Keratinocyte (primary cell): ENCODE measurements around the gene RGS6. TPM values are rescaled to one million over a fixed set of nuclear protein-coding genes. Genes with fewer than 3 reads are reported as not detected.

Experiments
- DNase-seq: peaks from one replicate; pipeline ENCODE4 v3.0.0-alpha.2; 2011; ENCODE audit warnings: low read depth, missing footprints, low spot score
- FAIRE-seq: peaks from 2 replicates; lab custom pipeline; 2011; peaks lifted over from hg19 to GRCh38; lab: Jason Lieb, UNC
- H2AFZ ChIP-seq: 2 replicates; pipeline ENCODE4 v1.6.0; 2012; ENCODE audit warnings: low read length, control low read depth, inconsistent platforms; ENCODE audit not compliant: control insufficient read depth
- H3K27ac ChIP-seq: 2 replicates; pipeline ENCODE4 v1.5.1; 2011; ENCODE audit warnings: low read length; ENCODE audit not compliant: control insufficient read depth, insufficient read depth
- H3K27me3 ChIP-seq: 3 replicates; pipeline ENCODE4 v1.6.0; 2011; ENCODE audit warnings: low read length; ENCODE audit not compliant: control insufficient read depth, insufficient read depth; ENCODE audit errors: extremely low read depth
- H3K36me3 ChIP-seq, 2 experiments: 2 replicates in 1 of 2; 3 replicates in 1 of 2; pipeline ENCODE4 v1.5.1; 2011; ENCODE audit warnings: low read length in 2 of 2, mild to moderate bottlenecking in 1 of 2; ENCODE audit not compliant: control insufficient read depth in 2 of 2, insufficient read depth in 2 of 2; ENCODE audit errors: extremely low read depth in 1 of 2
- H3K4me1 ChIP-seq: 3 replicates; pipeline ENCODE4 v1.5.1; 2011; ENCODE audit warnings: low read length; ENCODE audit not compliant: control insufficient read depth, insufficient read depth; ENCODE audit errors: extremely low read depth
- H3K4me2 ChIP-seq: 3 replicates; pipeline ENCODE4 v1.6.0; 2011; ENCODE audit warnings: low read depth, low read length; ENCODE audit not compliant: control insufficient read depth, insufficient read depth; ENCODE audit errors: extremely low read depth
- H3K4me3 ChIP-seq, 3 experiments: fragments of 200-600 bp in 1 of 3; sonication (generic) in 1 of 3; 2 replicates in 2 of 3; 3 replicates in 1 of 3; pipeline ENCODE4 v1.5.1; 2011 to 2016; ENCODE audit warnings: low read length in 3 of 3, mild to moderate bottlenecking in 3 of 3, control low read depth in 2 of 3, inconsistent platforms in 1 of 3, low read depth in 1 of 3, mixed read lengths in 1 of 3, mixed run types in 1 of 3, moderate library complexity in 1 of 3; ENCODE audit not compliant: control insufficient read depth in 2 of 3, insufficient read depth in 2 of 3; ENCODE audit errors: extremely low read depth in 1 of 3
- H3K79me2 ChIP-seq: 2 replicates; pipeline ENCODE4 v1.6.0; 2012; ENCODE audit warnings: low read length; ENCODE audit not compliant: control insufficient read depth, insufficient read depth
- H3K9ac ChIP-seq: 3 replicates; pipeline ENCODE4 v1.6.0; 2011; ENCODE audit warnings: low read length; ENCODE audit not compliant: control insufficient read depth, insufficient read depth; ENCODE audit errors: extremely low read depth
- H3K9me1 ChIP-seq: 3 replicates; pipeline ENCODE4 v1.6.0; 2011; ENCODE audit warnings: low read length; ENCODE audit not compliant: control insufficient read depth, insufficient read depth; ENCODE audit errors: extremely low read depth
- H3K9me3 ChIP-seq: 2 replicates; pipeline ENCODE4 v1.5.1; 2012; ENCODE audit warnings: low read depth, low read length; ENCODE audit not compliant: control insufficient read depth
- H4K20me1 ChIP-seq: 3 replicates; pipeline ENCODE4 v1.6.0; 2011; ENCODE audit warnings: low read length; ENCODE audit not compliant: control insufficient read depth, insufficient read depth; ENCODE audit errors: extremely low read depth
- EZH2 ChIP-seq: IDR thresholded peaks from one replicate; pipeline ENCODE4 v1.6.1; 2012; ENCODE audit warnings: inconsistent platforms, mild to moderate bottlenecking, low read length, moderate library complexity
- dilution Hi-C: fragments of 300-500 bp; cut with MboI; formaldehyde crosslinking; loops from one replicate; pipeline ENCODE4 v1.7.0; 2020; ENCODE audit warnings: low sequenced_read_pairs; ENCODE audit not compliant: extremely low pct_ligation_motif_present
- polyA plus RNA-seq, 5 experiments: library from polyadenylated mRNA; depleted of rRNA in 3 of 5; stranded (reverse) in 3 of 5; stranded (forward) in 1 of 5; unstranded in 1 of 5; fragments of >200 nt; gene quantifications; 1 replicate in 1 of 5; 2 replicates in 3 of 5; 3 replicates in 1 of 5; pipeline versions ENCODE4 v1.2.1 to v1.2.3, GENCODE V29; 2011 to 2012; ENCODE audit warnings: missing spikeins in 2 of 5, low read depth in 1 of 5, low replicate concordance in 1 of 5
- TF ChIP-seq, protein P1 (sequence below), 3 experiments: IDR thresholded peaks in 1 of 3; conservative IDR thresholded peaks in 1 of 3; optimal IDR thresholded peaks in 1 of 3; 2 replicates in 2 of 3; 3 replicates in 1 of 3; pipeline versions ENCODE3 to v1.5.1; 2011; ENCODE audit warnings: low read length in 3 of 3, mild to moderate bottlenecking in 3 of 3, moderate library complexity in 2 of 3, control low read depth in 1 of 3, inconsistent platforms in 1 of 3; ENCODE audit not compliant: insufficient read depth in 2 of 3; ENCODE audit errors: extremely low read depth in 1 of 3

Gene RGS6
- polyA plus RNA-seq, 1 donor (not counting 4 experiments of a cell fraction or from before 2014, with no cell fraction given): not detected

DNA sequence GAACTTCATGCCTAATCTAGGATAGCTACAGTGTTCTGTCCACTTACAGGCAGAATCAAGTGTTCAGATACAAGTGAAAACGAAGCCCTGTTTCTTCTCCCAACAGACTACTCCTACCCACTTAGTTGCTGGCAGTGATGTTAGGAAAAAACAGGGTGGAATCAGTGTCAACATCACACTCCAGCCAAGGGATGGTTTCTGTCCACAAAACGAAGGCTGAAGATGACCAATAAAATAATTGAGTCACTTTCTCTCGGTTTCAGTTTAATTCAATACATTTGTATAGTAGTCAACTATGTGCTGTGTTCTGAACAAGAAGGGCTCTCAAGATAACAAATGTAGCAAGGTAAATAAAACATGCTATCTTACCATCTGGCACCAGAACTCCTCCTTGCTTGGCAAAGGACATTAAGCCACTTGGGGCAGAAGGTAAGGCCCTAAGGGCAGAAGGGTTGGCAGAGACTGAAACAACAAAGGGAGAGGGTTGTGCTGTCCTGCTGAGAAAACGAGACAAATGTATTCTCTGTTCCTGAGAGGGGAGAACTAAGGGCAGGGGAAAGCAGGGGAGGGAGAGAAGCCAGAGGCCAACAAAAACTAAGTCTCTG lies 568.1 kb downstream of the RGS6 start:
- Histone ChIP-seq H3K9me3 (no peaks in the 10 kb centered on the region), H3K4me3 (no peak overlapping the region), H3K27me3 (peaks cover 9% of the 10 kb centered on the region), H3K9ac (no peak overlapping the region), H4K20me1 (no peaks in the 10 kb centered on the region), H2AFZ (no peak overlapping the region), H3K4me2 (no peak overlapping the region), H3K4me1 (peaks cover 6% of the 10 kb centered on the region), H3K9me1 (no peaks in the 10 kb centered on the region), H3K27ac (no peak overlapping the region), H3K79me2 (no peaks in the 10 kb centered on the region), H3K36me3 (no peaks in the 10 kb centered on the region)
- dilution Hi-C loops: no loop called here
- no peak for TF ChIP-seq EZH2
- FAIRE-seq (no peak), DNase-seq (no peak)

DNA sequence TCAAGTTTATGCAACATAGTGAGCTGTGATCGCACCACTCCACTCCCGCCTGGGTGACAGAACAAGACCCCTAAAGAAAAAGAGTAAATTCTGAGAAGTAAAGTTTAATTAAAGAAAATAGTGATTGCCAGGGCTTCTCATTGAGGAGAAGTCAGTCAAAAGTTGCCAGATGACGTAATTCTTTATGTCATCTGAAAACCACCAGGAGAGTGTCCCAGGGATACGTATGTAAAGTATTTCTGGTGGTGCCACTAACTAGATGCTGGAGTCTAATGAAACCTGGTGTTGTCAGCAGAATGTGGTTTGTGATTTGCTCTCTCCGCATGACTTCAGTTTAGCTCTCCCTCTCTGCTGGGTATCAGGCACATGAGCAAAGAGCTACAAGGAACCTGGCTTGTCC lies 569.2 kb downstream of the RGS6 start:
- H2AFZ ChIP-seq: no peak overlapping the region
- no peak for TF ChIP-seq EZH2
- TF ChIP-seq, protein P1, sequence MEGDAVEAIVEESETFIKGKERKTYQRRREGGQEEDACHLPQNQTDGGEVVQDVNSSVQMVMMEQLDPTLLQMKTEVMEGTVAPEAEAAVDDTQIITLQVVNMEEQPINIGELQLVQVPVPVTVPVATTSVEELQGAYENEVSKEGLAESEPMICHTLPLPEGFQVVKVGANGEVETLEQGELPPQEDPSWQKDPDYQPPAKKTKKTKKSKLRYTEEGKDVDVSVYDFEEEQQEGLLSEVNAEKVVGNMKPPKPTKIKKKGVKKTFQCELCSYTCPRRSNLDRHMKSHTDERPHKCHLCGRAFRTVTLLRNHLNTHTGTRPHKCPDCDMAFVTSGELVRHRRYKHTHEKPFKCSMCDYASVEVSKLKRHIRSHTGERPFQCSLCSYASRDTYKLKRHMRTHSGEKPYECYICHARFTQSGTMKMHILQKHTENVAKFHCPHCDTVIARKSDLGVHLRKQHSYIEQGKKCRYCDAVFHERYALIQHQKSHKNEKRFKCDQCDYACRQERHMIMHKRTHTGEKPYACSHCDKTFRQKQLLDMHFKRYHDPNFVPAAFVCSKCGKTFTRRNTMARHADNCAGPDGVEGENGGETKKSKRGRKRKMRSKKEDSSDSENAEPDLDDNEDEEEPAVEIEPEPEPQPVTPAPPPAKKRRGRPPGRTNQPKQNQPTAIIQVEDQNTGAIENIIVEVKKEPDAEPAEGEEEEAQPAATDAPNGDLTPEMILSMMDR (optimal IDR thresholded peaks at IDR 0.05 in 1 of 3, IDR thresholded peaks at IDR 0.05 in 1 of 3, conservative IDR thresholded peaks at IDR 0.05 in 1 of 3; ENCODE audit: extremely low read depth in 1 of 3, insufficient read depth in 2 of 3, low read length in 3 of 3): no peak
- peaks cover 6% of the 10 kb centered on the region for H3K27me3 ChIP-seq
- no peak overlapping the region for H3K27ac ChIP-seq
- no peaks in the 10 kb centered on the region for H3K9me1 ChIP-seq
- H3K9me3 ChIP-seq: no peaks in the 10 kb centered on the region
- dilution Hi-C loops: no loop called here
- no peak overlapping the region for H3K4me2 ChIP-seq
- H4K20me1 ChIP-seq: no peaks in the 10 kb centered on the region
- FAIRE-seq: no peak
- H3K36me3 ChIP-seq: no peaks in the 10 kb centered on the region
- H3K4me1 ChIP-seq: peaks cover 6% of the 10 kb centered on the region
- no peaks in the 10 kb centered on the region for H3K79me2 ChIP-seq
- DNase-seq: no peak
- no peak overlapping the region for H3K4me3 ChIP-seq
- H3K9ac ChIP-seq: no peak overlapping the region

DNA sequence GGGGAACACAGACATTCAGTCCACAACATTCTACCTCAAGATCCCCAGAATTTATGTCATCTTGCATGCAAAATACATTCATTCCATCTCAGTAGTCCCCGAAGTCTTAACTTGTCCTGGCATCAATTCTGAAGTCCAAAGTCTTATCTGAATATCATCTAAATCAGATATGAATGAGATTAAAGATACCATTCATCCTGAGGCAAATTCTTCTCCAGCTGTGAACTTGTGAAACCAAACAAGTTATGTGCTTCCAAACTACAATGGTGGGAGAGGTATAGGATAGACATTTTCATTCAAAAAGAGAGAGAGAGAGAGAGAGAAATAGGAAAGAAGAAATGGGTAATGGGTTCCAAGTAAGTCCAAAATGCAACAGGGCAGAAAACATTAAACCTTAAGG lies 571.0 kb downstream of the RGS6 start:
- Histone ChIP-seq H3K79me2 (no peaks in the 10 kb centered on the region), H3K4me2 (no peak overlapping the region), H3K27ac (no peak overlapping the region), H2AFZ (no peak overlapping the region), H3K9me3 (no peaks in the 10 kb centered on the region), H3K36me3 (no peaks in the 10 kb centered on the region), H3K4me3 (no peak overlapping the region), H3K9ac (no peak overlapping the region), H3K27me3 (peaks cover 6% of the 10 kb centered on the region), H3K4me1 (peaks cover 6% of the 10 kb centered on the region), H4K20me1 (no peaks in the 10 kb centered on the region), H3K9me1 (no peaks in the 10 kb centered on the region)
- no peak for TF ChIP-seq EZH2
- TF ChIP-seq, protein P1 (optimal IDR thresholded peaks at IDR 0.05 in 1 of 3, IDR thresholded peaks at IDR 0.05 in 1 of 3, conservative IDR thresholded peaks at IDR 0.05 in 1 of 3; ENCODE audit: extremely low read depth in 1 of 3, insufficient read depth in 2 of 3, low read length in 3 of 3): no peak
- dilution Hi-C loops: no loop called here
- DNase-seq: no peak
- FAIRE-seq: no peak
